K562 (cell line): Measurements from ENCODE around the gene GALNT16. TPM values are rescaled to one million over a fixed set of nuclear protein-coding genes. Genes with fewer than 3 reads are reported as not detected.

Experiments used
- ATAC-seq: fragments of 200-7000 bp; cut with Tn5 transposase; 3 replicates; pipeline ENCODE4 v1.9.1; 2020; ENCODE audit warnings: moderate library complexity
- BruUV-seq: library from RNA; stranded (reverse); fragments of 400-500 nt; replicated peaks from 2 replicates; lab custom pipeline; 2021; lab: Mats Ljungman, UMichigan
- CTCF ChIA-PET: fragments of 300-600 bp; formaldehyde crosslinking; extraction: SDS; loops from one replicate; lab custom pipeline; 2021; ENCODE audit warnings: low intra/inter-chr PET ratio; lab: Yijun Ruan, JAX
- POLR2A ChIA-PET: fragments of 300-600, 350-650 bp; sonication (Branson Sonifier 250); formaldehyde crosslinking; extraction: SDS; loops from one replicate; lab custom pipeline; 2021; ENCODE audit warnings: antibody characterized with exemption, inconsistent platforms; lab: Yijun Ruan, JAX
- DNase-seq, 4 experiments: peaks; one replicate each; pipeline versions ENCODE4 v3.0.0 to v3.0.0-alpha.2; 2011 to 2018; ENCODE audit warnings: low spot score in 3 of 4, mixed read lengths in 3 of 4; ENCODE audit errors: extremely low read depth in 1 of 4
- FAIRE-seq: peaks from 2 replicates; lab custom pipeline; 2011; peaks lifted over from hg19 to GRCh38; lab: Jason Lieb, UNC
- H2AFZ ChIP-seq: 2 replicates; pipeline ENCODE4 v1.6.0; 2011; ENCODE audit warnings: low read depth, low read length, control low read depth, inconsistent platforms
- H3K27ac ChIP-seq: fragments of 200-600 bp; 3 replicates; pipeline ENCODE4 v1.8.0; 2011; ENCODE audit warnings: low read depth, mild to moderate bottlenecking, control low read depth, inconsistent platforms, low read length, moderate library complexity, mixed read lengths; ENCODE audit errors: extremely low read depth
- H3K27me3 ChIP-seq, 2 experiments: fragments of 300-600 bp in 1 of 2; 2 replicates in 1 of 2; 3 replicates in 1 of 2; pipeline versions ENCODE4 v1.6.0 to v1.8.0; 2011; ENCODE audit warnings: inconsistent platforms in 2 of 2, low read length in 2 of 2, mild to moderate bottlenecking in 1 of 2, mixed read lengths in 1 of 2, moderate library complexity in 1 of 2; ENCODE audit not compliant: control insufficient read depth in 2 of 2, insufficient read depth in 2 of 2
- H3K36me3 ChIP-seq: fragments of 300-600 bp; 3 replicates; pipeline ENCODE4 v1.8.0; 2011; ENCODE audit warnings: mild to moderate bottlenecking, low read length, inconsistent platforms; ENCODE audit not compliant: control insufficient read depth, insufficient read depth
- H3K4me1 ChIP-seq, 2 experiments: fragments of 200-600 bp in 1 of 2; replicated peaks in 1 of 2; 2 replicates in 1 of 2; 3 replicates in 1 of 2; pipeline versions ENCODE4 v1.5.1 to v1.8.0; 2011; ENCODE audit warnings: inconsistent platforms in 2 of 2, low read length in 2 of 2, mild to moderate bottlenecking in 1 of 2, mixed read lengths in 1 of 2, moderate library complexity in 1 of 2; ENCODE audit not compliant: control insufficient read depth in 2 of 2, insufficient read depth in 2 of 2
- H3K4me2 ChIP-seq: 2 replicates; pipeline ENCODE4 v1.6.1; 2011; ENCODE audit warnings: low read length, control low read depth, inconsistent platforms, mixed read lengths; ENCODE audit not compliant: insufficient read depth
- H3K4me3 ChIP-seq: fragments of 200-600 bp; sonication (generic), shearing (Covaris generic); 2 replicates; pipeline ENCODE4 v1.5.1; 2016; ENCODE audit warnings: control low read depth, inconsistent platforms
- H3K79me2 ChIP-seq: fragments of 200-600 bp; 3 replicates; pipeline ENCODE4 v1.8.0; 2011; ENCODE audit warnings: low read length, inconsistent platforms; ENCODE audit not compliant: control insufficient read depth, insufficient read depth
- H3K9ac ChIP-seq, 2 experiments: 2 replicates each; pipeline versions ENCODE4 v1.6.0 to v1.6.1; 2011; ENCODE audit warnings: low read depth in 2 of 2, low read length in 2 of 2, control low read depth in 1 of 2, inconsistent platforms in 1 of 2, mild to moderate bottlenecking in 1 of 2, mixed read lengths in 1 of 2; ENCODE audit not compliant: insufficient read depth in 1 of 2
- H3K9me1 ChIP-seq: one replicate; pipeline ENCODE4 v1.6.0; 2011; ENCODE audit warnings: inconsistent platforms, mild to moderate bottlenecking, low read length, moderate library complexity; ENCODE audit not compliant: control insufficient read depth, insufficient read depth
- H3K9me3 ChIP-seq: replicated peaks from 2 replicates; pipeline ENCODE4 v1.5.1; 2011; ENCODE audit warnings: low read depth, low read length, inconsistent platforms; ENCODE audit not compliant: control insufficient read depth, insufficient read depth
- H4K20me1 ChIP-seq: replicated peaks from 2 replicates; pipeline ENCODE4 v1.6.1; 2011; ENCODE audit warnings: low read length, inconsistent platforms, mixed read lengths; ENCODE audit not compliant: control insufficient read depth, insufficient read depth
- IRF1 ChIP-seq: sonication (generic); formaldehyde crosslinking; IDR thresholded peaks from 2 replicates; pipeline ENCODE4 v1.8.0; 2022; ENCODE audit warnings: missing genetic modification reagents, mild to moderate bottlenecking, borderline replicate concordance
- LEF1 ChIP-seq: fragments of 450-650 bp; IDR thresholded peaks from 2 replicates; pipeline ENCODE4 v1.6.1; 2016; ENCODE audit warnings: mild to moderate bottlenecking
- MAFG ChIP-seq: fragments of 450-650 bp; conservative IDR thresholded peaks from 2 replicates; pipeline ENCODE4 v1.6.1; 2016; ENCODE audit warnings: missing genetic modification characterization, missing compliant biosample characterization
- MEF2D ChIP-seq: conservative IDR thresholded peaks from 2 replicates; pipeline ENCODE4 v1.6.1; 2016; ENCODE audit warnings: low read depth, missing genetic modification characterization, missing compliant biosample characterization
- NFRKB ChIP-seq: fragments of 450-650 bp; IDR thresholded peaks from 2 replicates; pipeline ENCODE4 v1.6.1; 2016; ENCODE audit warnings: low read depth
- OTX1 ChIP-seq: fragments of 450-650 bp; formaldehyde crosslinking; IDR thresholded peaks from 2 replicates; pipeline ENCODE4 v1.4.0; 2022; ENCODE audit warnings: mild to moderate bottlenecking
- ZNF232 ChIP-seq: sonication (generic); formaldehyde crosslinking; IDR thresholded peaks from 2 replicates; pipeline ENCODE4 v1.8.0; 2022; ENCODE audit warnings: mild to moderate bottlenecking, missing genetic modification reagents
- ZNF75A ChIP-seq: fragments of 450-650 bp; formaldehyde crosslinking; IDR thresholded peaks from 2 replicates; pipeline ENCODE4 v1.4.0; 2020; ENCODE audit warnings: mild to moderate bottlenecking
- WGBS: fragments of 100-300 bp; shearing (Covaris generic); methylation state at CpG from one replicate; pipeline ENCODE4 v1.1.6; 2016; ENCODE audit warnings: low coverage, mixed read lengths; ENCODE audit not compliant: insufficient coverage; ENCODE audit errors: missing lambda C conversion rate; 5-methylcytosine and 5-hydroxymethylcytosine counted together
- in situ Hi-C: fragments of 300-500 bp; cut with MboI; formaldehyde crosslinking; loops from 4 replicates; pipeline ENCODE4 v1.15.0; 2018; ENCODE audit warnings: inconsistent platforms, mixed read lengths
- intact Hi-C: fragments of 100-400 bp; cut with micrococcal nuclease; formaldehyde crosslinking; loops from 2 replicates; pipeline ENCODE4 v1.14.2; 2022
- polyA plus RNA-seq, 8 experiments: library from polyadenylated mRNA; depleted of rRNA in 4 of 8; stranded (reverse) in 5 of 8; unstranded in 3 of 8; fragments of >200 nt; fragmentation: Nextera tagmentation in 2 of 8; fragmentation: Illumina TruSeq in 1 of 8; extraction: Ambion mirVana in 2 of 8; extraction: Trizol in 1 of 8; gene quantifications; 2 replicates each; pipeline versions ENCODE4 v1.2.1 to v1.2.3, GENCODE V29; 2011 to 2014; ENCODE audit warnings: inconsistent platforms in 1 of 8, missing spikeins in 1 of 8
- total RNA-seq, 7 experiments: library from RNA; depleted of rRNA in 6 of 7; stranded (reverse); fragments of >200 nt in 6 of 7; fragmentation: Illumina TruSeq in 2 of 7; extraction: Trizol in 2 of 7; gene quantifications; 2 replicates each; pipeline versions ENCODE4 v1.2.1 to v1.2.3, GENCODE V29; 2011 to 2021; ENCODE audit warnings: low replicate concordance in 1 of 7

GALNT16 gene
- total and polyA plus RNA-seq, 9 of the 15 experiments (the other 6 are each of a cell fraction or from before 2014, with no cell fraction given) = not detected

GRCh38 chr14:69291396-69291795, 31.4 kb downstream of the GALNT16 start:
- Histone ChIP-seq H3K9ac (no peak overlapping the region), H3K9me1 (no peaks in the 10 kb centered on the region), H3K79me2 (no peaks in the 10 kb centered on the region), H3K4me2 (no peak overlapping the region)
- ATAC-seq = no peak
- no peak for TF ChIP-seq OTX1 (CRISPR knock-in tag)
- no peak for TF ChIP-seq ZNF75A (CRISPR knock-in tag)
- TF ChIP-seq MAFG (tag) = no peak
- TF ChIP-seq ZNF232 = no peak
- TF ChIP-seq, all 486 proteins: peak for 0
- Histone ChIP-seq H3K9me3 (no peaks in the 10 kb centered on the region), H3K27ac (no peak overlapping the region), H4K20me1 (no peaks in the 10 kb centered on the region), H3K4me1 (no peaks in the 10 kb centered on the region), H3K4me3 (no peak overlapping the region), H3K27me3 (peaks cover 5 to 31% of the 10 kb centered on the region in 2 experiments; a peak in 3 of 5 replicates), H2AFZ (no peak overlapping the region), H3K36me3 (no peaks in the 10 kb centered on the region)
- FAIRE-seq = no peak
- BruUV-seq = no TSS peak
- ChIA-PET POLR2A (no interaction called here), CTCF (no interaction called here)
- in situ Hi-C loops = no loop called here
- no peak for DNase-seq
- intact Hi-C loops = no loop called here
- WGBS = 11% methylated on average over 3 of the region's 5 CpGs

GRCh38 chr14:69291891-69292561, 32.1 kb downstream of the GALNT16 start:
- no peak overlapping the region for H3K4me3 ChIP-seq
- H3K9ac ChIP-seq = no peak overlapping the region
- WGBS = 0% methylated on average over 5 of the region's 5 CpGs
- intact Hi-C loops (no loop called here), in situ Hi-C loops (no loop called here)
- no peaks in the 10 kb centered on the region for H4K20me1 ChIP-seq
- no peaks in the 10 kb centered on the region for H3K9me3 ChIP-seq
- H3K36me3 ChIP-seq = no peaks in the 10 kb centered on the region
- ChIA-PET CTCF (no interaction called here), POLR2A (interaction anchor here (0.6 kb wide), 1 partner anchor 67 kb away, joined by 3 read pairs; no protein-coding TSS in a partner anchor)
- no peaks in the 10 kb centered on the region for H3K79me2 ChIP-seq
- H3K27ac ChIP-seq = no peak overlapping the region
- BruUV-seq = no TSS peak
- DNase-seq = no peak
- no peak for ATAC-seq
- H3K4me1 ChIP-seq = no peaks in the 10 kb centered on the region
- no peaks in the 10 kb centered on the region for H3K9me1 ChIP-seq
- no peak overlapping the region for H2AFZ ChIP-seq
- peaks cover 5 to 29% of the 10 kb centered on the region in 2 experiments; a peak in 3 of 5 replicates for H3K27me3 ChIP-seq
- no peak overlapping the region for H3K4me2 ChIP-seq
- no peak for FAIRE-seq
- TF ChIP-seq IRF1 (CRISPR knock-in tag) = no peak
- TF ChIP-seq MEF2D (tag) = no peak
- TF ChIP-seq LEF1 = no peak
- no peak for TF ChIP-seq NFRKB
